Keratinocyte (primary cell): Measurements from ENCODE around the gene SFXN4. TPM values are rescaled to one million over a fixed set of nuclear protein-coding genes. Genes with fewer than 3 reads are reported as not detected.

Source experiments
- DNase-seq: peaks from one replicate; pipeline ENCODE4 v3.0.0-alpha.2; 2011; ENCODE audit warnings: low read depth, missing footprints, low spot score
- FAIRE-seq: peaks from 2 replicates; lab custom pipeline; 2011; peaks lifted over from hg19 to GRCh38; lab: Jason Lieb, UNC
- H2AFZ ChIP-seq: 2 replicates; pipeline ENCODE4 v1.6.0; 2012; ENCODE audit warnings: low read length, control low read depth, inconsistent platforms; ENCODE audit not compliant: control insufficient read depth
- H3K27ac ChIP-seq: 2 replicates; pipeline ENCODE4 v1.5.1; 2011; ENCODE audit warnings: low read length; ENCODE audit not compliant: control insufficient read depth, insufficient read depth
- H3K27me3 ChIP-seq: 3 replicates; pipeline ENCODE4 v1.6.0; 2011; ENCODE audit warnings: low read length; ENCODE audit not compliant: control insufficient read depth, insufficient read depth; ENCODE audit errors: extremely low read depth
- H3K36me3 ChIP-seq, 2 experiments: 2 replicates in 1 of 2; 3 replicates in 1 of 2; pipeline ENCODE4 v1.5.1; 2011; ENCODE audit warnings: low read length in 2 of 2, mild to moderate bottlenecking in 1 of 2; ENCODE audit not compliant: control insufficient read depth in 2 of 2, insufficient read depth in 2 of 2; ENCODE audit errors: extremely low read depth in 1 of 2
- H3K4me1 ChIP-seq: 3 replicates; pipeline ENCODE4 v1.5.1; 2011; ENCODE audit warnings: low read length; ENCODE audit not compliant: control insufficient read depth, insufficient read depth; ENCODE audit errors: extremely low read depth
- H3K4me2 ChIP-seq: 3 replicates; pipeline ENCODE4 v1.6.0; 2011; ENCODE audit warnings: low read depth, low read length; ENCODE audit not compliant: control insufficient read depth, insufficient read depth; ENCODE audit errors: extremely low read depth
- H3K4me3 ChIP-seq, 3 experiments: fragments of 200-600 bp in 1 of 3; sonication (generic) in 1 of 3; 2 replicates in 2 of 3; 3 replicates in 1 of 3; pipeline ENCODE4 v1.5.1; 2011 to 2016; ENCODE audit warnings: low read length in 3 of 3, mild to moderate bottlenecking in 3 of 3, control low read depth in 2 of 3, inconsistent platforms in 1 of 3, low read depth in 1 of 3, mixed read lengths in 1 of 3, mixed run types in 1 of 3, moderate library complexity in 1 of 3; ENCODE audit not compliant: control insufficient read depth in 2 of 3, insufficient read depth in 2 of 3; ENCODE audit errors: extremely low read depth in 1 of 3
- H3K79me2 ChIP-seq: 2 replicates; pipeline ENCODE4 v1.6.0; 2012; ENCODE audit warnings: low read length; ENCODE audit not compliant: control insufficient read depth, insufficient read depth
- H3K9ac ChIP-seq: 3 replicates; pipeline ENCODE4 v1.6.0; 2011; ENCODE audit warnings: low read length; ENCODE audit not compliant: control insufficient read depth, insufficient read depth; ENCODE audit errors: extremely low read depth
- H3K9me1 ChIP-seq: 3 replicates; pipeline ENCODE4 v1.6.0; 2011; ENCODE audit warnings: low read length; ENCODE audit not compliant: control insufficient read depth, insufficient read depth; ENCODE audit errors: extremely low read depth
- H3K9me3 ChIP-seq: 2 replicates; pipeline ENCODE4 v1.5.1; 2012; ENCODE audit warnings: low read depth, low read length; ENCODE audit not compliant: control insufficient read depth
- H4K20me1 ChIP-seq: 3 replicates; pipeline ENCODE4 v1.6.0; 2011; ENCODE audit warnings: low read length; ENCODE audit not compliant: control insufficient read depth, insufficient read depth; ENCODE audit errors: extremely low read depth
- CTCF ChIP-seq, 3 experiments: IDR thresholded peaks in 1 of 3; conservative IDR thresholded peaks in 1 of 3; optimal IDR thresholded peaks in 1 of 3; 2 replicates in 2 of 3; 3 replicates in 1 of 3; pipeline versions ENCODE3 to v1.5.1; 2011; ENCODE audit warnings: low read length in 3 of 3, mild to moderate bottlenecking in 3 of 3, moderate library complexity in 2 of 3, control low read depth in 1 of 3, inconsistent platforms in 1 of 3; ENCODE audit not compliant: insufficient read depth in 2 of 3; ENCODE audit errors: extremely low read depth in 1 of 3
- EZH2 ChIP-seq: IDR thresholded peaks from one replicate; pipeline ENCODE4 v1.6.1; 2012; ENCODE audit warnings: inconsistent platforms, mild to moderate bottlenecking, low read length, moderate library complexity
- dilution Hi-C: fragments of 300-500 bp; cut with MboI; formaldehyde crosslinking; loops from one replicate; pipeline ENCODE4 v1.7.0; 2020; ENCODE audit warnings: low sequenced_read_pairs; ENCODE audit not compliant: extremely low pct_ligation_motif_present
- polyA plus RNA-seq, 5 experiments: library from polyadenylated mRNA; depleted of rRNA in 3 of 5; stranded (reverse) in 3 of 5; stranded (forward) in 1 of 5; unstranded in 1 of 5; fragments of >200 nt; gene quantifications; 1 replicate in 1 of 5; 2 replicates in 3 of 5; 3 replicates in 1 of 5; pipeline versions ENCODE4 v1.2.1 to v1.2.3, GENCODE V29; 2011 to 2012; ENCODE audit warnings: missing spikeins in 2 of 5, low read depth in 1 of 5, low replicate concordance in 1 of 5

The SFXN4 gene
- polyA plus RNA-seq, 1 donor (not counting 4 experiments of a cell fraction or from before 2014, with no cell fraction given): 27.6 TPM

- H3K36me3 ChIP-seq: no peaks in the 10 kb centered on the region
- dilution Hi-C loops: loop anchor here (25.0 kb wide), 1 partner anchor 211 kb away; no protein-coding TSS in a partner anchor
- no peak for FAIRE-seq
- TF ChIP-seq EZH2 (no peak), CTCF (optimal IDR thresholded peaks at IDR 0.05 in 1 of 3, IDR thresholded peaks at IDR 0.05 in 1 of 3, conservative IDR thresholded peaks at IDR 0.05 in 1 of 3; ENCODE audit: extremely low read depth in 1 of 3, insufficient read depth in 2 of 3, low read length in 3 of 3) (no peak)
- peaks cover 47% of the 10 kb centered on the region for H3K4me1 ChIP-seq
- H3K79me2 ChIP-seq: no peaks in the 10 kb centered on the region
- no peak overlapping the region for H2AFZ ChIP-seq
- no peak overlapping the region for H3K4me3 ChIP-seq
- H3K4me2 ChIP-seq: no peak overlapping the region
- H3K9ac ChIP-seq: no peak overlapping the region
- H3K27me3 ChIP-seq: no peaks in the 10 kb centered on the region
- no peak for DNase-seq
- H4K20me1 ChIP-seq: no peaks in the 10 kb centered on the region
- no peaks in the 10 kb centered on the region for H3K9me3 ChIP-seq
- no peaks in the 10 kb centered on the region for H3K9me1 ChIP-seq
- no peak overlapping the region for H3K27ac ChIP-seq
Measured at GRCh38 chr10:119201233-119201632, 35.7 kb upstream of the SFXN4 start.

- no peaks in the 10 kb centered on the region for H3K9me1 ChIP-seq
- H3K27ac ChIP-seq: no peak overlapping the region
- DNase-seq (no peak), FAIRE-seq (peak; percentile 85)
- H2AFZ ChIP-seq: no peak overlapping the region
- H3K4me3 ChIP-seq: no peak overlapping the region
- H3K4me1 ChIP-seq: peaks cover 46% of the 10 kb centered on the region
- H3K36me3 ChIP-seq: no peaks in the 10 kb centered on the region
- no peaks in the 10 kb centered on the region for H3K27me3 ChIP-seq
- H3K9me3 ChIP-seq: no peaks in the 10 kb centered on the region
- no peak overlapping the region for H3K9ac ChIP-seq
- dilution Hi-C loops: no loop called here
- H4K20me1 ChIP-seq: no peaks in the 10 kb centered on the region
- no peaks in the 10 kb centered on the region for H3K79me2 ChIP-seq
- no peak overlapping the region for H3K4me2 ChIP-seq
- TF ChIP-seq CTCF (optimal IDR thresholded peaks at IDR 0.05 in 1 of 3, IDR thresholded peaks at IDR 0.05 in 1 of 3, conservative IDR thresholded peaks at IDR 0.05 in 1 of 3; ENCODE audit: extremely low read depth in 1 of 3, insufficient read depth in 2 of 3, low read length in 3 of 3) (peak; percentile 79 to 96 (median 82)), EZH2 (no peak)
Measured at GRCh38 chr10:119199231-119199992, 33.9 kb upstream of the SFXN4 start.
